Breast epithelium (tissue), 3 donors: ENCODE results near the gene OR2A5.

Source experiments
- POLR2A ChIP-seq: fragments of 450-650 bp; IDR thresholded peaks from one replicate; pipeline ENCODE4 v1.6.1; 2016; ENCODE audit warnings: antibody characterized with exemption, mild to moderate bottlenecking, moderate library complexity
- TF ChIP-seq, protein P1 (sequence below), 3 donors: fragments of 450-650 bp; IDR thresholded peaks; one replicate each; pipeline ENCODE4 v1.5.1; 2016 to 2017; ENCODE audit warnings: antibody characterized with exemption in 3 of 3, mild to moderate bottlenecking in 3 of 3, moderate library complexity in 3 of 3

DNA sequence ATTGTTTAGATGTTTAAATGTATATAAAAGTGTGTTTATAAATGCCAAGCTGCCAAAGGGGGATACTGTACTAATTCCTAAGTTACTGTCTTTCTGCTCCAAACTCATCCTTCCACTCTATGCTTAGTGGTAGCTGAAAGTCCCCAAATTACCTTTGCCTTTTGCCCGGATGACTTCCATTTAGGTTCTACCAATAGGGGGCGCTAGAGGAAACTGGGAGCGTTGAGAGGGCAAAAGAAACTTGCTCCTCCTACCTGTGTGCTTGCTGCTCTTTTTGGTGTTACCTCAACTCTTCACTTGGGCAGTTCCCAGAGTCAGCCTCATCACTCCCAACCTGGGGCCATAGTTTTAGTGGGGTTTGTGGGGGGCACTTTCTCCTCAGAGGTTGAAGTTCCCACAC lies 15.0 kb downstream of the OR2A5 start:
- TF ChIP-seq, protein P1, sequence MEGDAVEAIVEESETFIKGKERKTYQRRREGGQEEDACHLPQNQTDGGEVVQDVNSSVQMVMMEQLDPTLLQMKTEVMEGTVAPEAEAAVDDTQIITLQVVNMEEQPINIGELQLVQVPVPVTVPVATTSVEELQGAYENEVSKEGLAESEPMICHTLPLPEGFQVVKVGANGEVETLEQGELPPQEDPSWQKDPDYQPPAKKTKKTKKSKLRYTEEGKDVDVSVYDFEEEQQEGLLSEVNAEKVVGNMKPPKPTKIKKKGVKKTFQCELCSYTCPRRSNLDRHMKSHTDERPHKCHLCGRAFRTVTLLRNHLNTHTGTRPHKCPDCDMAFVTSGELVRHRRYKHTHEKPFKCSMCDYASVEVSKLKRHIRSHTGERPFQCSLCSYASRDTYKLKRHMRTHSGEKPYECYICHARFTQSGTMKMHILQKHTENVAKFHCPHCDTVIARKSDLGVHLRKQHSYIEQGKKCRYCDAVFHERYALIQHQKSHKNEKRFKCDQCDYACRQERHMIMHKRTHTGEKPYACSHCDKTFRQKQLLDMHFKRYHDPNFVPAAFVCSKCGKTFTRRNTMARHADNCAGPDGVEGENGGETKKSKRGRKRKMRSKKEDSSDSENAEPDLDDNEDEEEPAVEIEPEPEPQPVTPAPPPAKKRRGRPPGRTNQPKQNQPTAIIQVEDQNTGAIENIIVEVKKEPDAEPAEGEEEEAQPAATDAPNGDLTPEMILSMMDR (IDR thresholded peaks at IDR 0.05) = no peak
- no peak for TF ChIP-seq POLR2A
